K562 (cell line): ENCODE results near the gene COPS6. TPM values are rescaled to one million over a fixed set of nuclear protein-coding genes. Genes with fewer than 3 reads are reported as not detected.

Experiments
- ASH1L ChIP-seq: fragments of 450-650 bp; IDR thresholded peaks from 2 replicates; pipeline ENCODE4 v1.6.1; 2018; ENCODE audit warnings: borderline replicate concordance, mild to moderate bottlenecking, low read depth; ENCODE audit not compliant: partially characterized antibody
- CREB1 ChIP-seq, 2 experiments: sonication (generic) in 1 of 2; formaldehyde crosslinking in 1 of 2; IDR thresholded peaks; 2 replicates each; pipeline versions ENCODE4 v1.6.1 to v1.8.0; 2012 to 2022; ENCODE audit warnings: inconsistent platforms in 1 of 2, mild to moderate bottlenecking in 1 of 2, missing genetic modification reagents in 1 of 2, moderate library complexity in 1 of 2
- DNMT1 ChIP-seq: fragments of 450-650 bp; IDR thresholded peaks from 2 replicates; pipeline ENCODE4 v1.6.1; 2016; ENCODE audit warnings: antibody characterized with exemption, mild to moderate bottlenecking
- KLF16 ChIP-seq: IDR thresholded peaks from 2 replicates; pipeline ENCODE4 v1.6.1; 2016; ENCODE audit warnings: antibody characterized with exemption
- PTRF ChIP-seq: fragments of 450-650 bp; IDR thresholded peaks from 2 replicates; pipeline ENCODE4 v1.6.1; 2016; ENCODE audit warnings: mild to moderate bottlenecking, missing genetic modification characterization, missing compliant biosample characterization
- RBM22 ChIP-seq: fragments of 200-400 bp; formaldehyde crosslinking; IDR thresholded peaks from 2 replicates; pipeline ENCODE4 v1.6.1; 2018; ENCODE audit warnings: low read length, low read depth; ENCODE audit not compliant: poor library complexity, severe bottlenecking
- SAFB2 ChIP-seq: fragments of 200-400 bp; formaldehyde crosslinking; IDR thresholded peaks from 2 replicates; pipeline ENCODE4 v1.6.1; 2018; ENCODE audit warnings: borderline replicate concordance, low read length, low read depth, moderate library complexity; ENCODE audit not compliant: severe bottlenecking
- SPI1 ChIP-seq: IDR thresholded peaks from 2 replicates; pipeline ENCODE4 v1.6.1; 2011; ENCODE audit warnings: low read depth, low read length, control low read depth, borderline replicate concordance
- TCF7 ChIP-seq: sonication (generic); IDR thresholded peaks from 2 replicates; pipeline ENCODE4 v1.6.1; 2016; ENCODE audit warnings: antibody characterized with exemption, borderline replicate concordance
- XRCC4 ChIP-seq: IDR thresholded peaks from one replicate; pipeline ENCODE4 v1.6.1; 2011; ENCODE audit not compliant: insufficient read depth, insufficient read length; ENCODE audit errors: extremely low read depth
- ZNF121 ChIP-seq: sonication (generic); formaldehyde crosslinking; conservative IDR thresholded peaks from 2 replicates; pipeline ENCODE4 v1.8.0; 2022; ENCODE audit warnings: missing genetic modification reagents
- ZNF134 ChIP-seq: fragments of 250-450 bp; sonication (Bioruptor Pico); conservative IDR thresholded peaks from 2 replicates; pipeline ENCODE4 v1.4.0; 2020
- ZNF324 ChIP-seq: fragments of 250-450 bp; sonication (Bioruptor Pico); IDR thresholded peaks from 2 replicates; pipeline ENCODE4 v1.4.0; 2020; ENCODE audit warnings: mild to moderate bottlenecking
- polyA plus RNA-seq, 8 experiments: library from polyadenylated mRNA; depleted of rRNA in 4 of 8; stranded (reverse) in 5 of 8; unstranded in 3 of 8; fragments of >200 nt; fragmentation: Nextera tagmentation in 2 of 8; fragmentation: Illumina TruSeq in 1 of 8; extraction: Ambion mirVana in 2 of 8; extraction: Trizol in 1 of 8; gene quantifications; 2 replicates each; pipeline versions ENCODE4 v1.2.1 to v1.2.3, GENCODE V29; 2011 to 2014; ENCODE audit warnings: inconsistent platforms in 1 of 8, missing spikeins in 1 of 8
- total RNA-seq, 7 experiments: library from RNA; depleted of rRNA in 6 of 7; stranded (reverse); fragments of >200 nt in 6 of 7; fragmentation: Illumina TruSeq in 2 of 7; extraction: Trizol in 2 of 7; gene quantifications; 2 replicates each; pipeline versions ENCODE4 v1.2.1 to v1.2.3, GENCODE V29; 2011 to 2021; ENCODE audit warnings: low replicate concordance in 1 of 7
- TF ChIP-seq, protein P1 (sequence below), 2 experiments: fragments of 450-650 bp in 1 of 2; IDR thresholded peaks; 2 replicates each; pipeline ENCODE4 v1.6.1; 2011 to 2017; ENCODE audit warnings: low read depth in 2 of 2, antibody characterized with exemption in 1 of 2, borderline replicate concordance in 1 of 2, low read length in 1 of 2, mild to moderate bottlenecking in 1 of 2, mixed read lengths in 1 of 2; ENCODE audit not compliant: control insufficient read depth in 1 of 2
- TF ChIP-seq, protein P2 (sequence below): fragments of 250-450 bp; sonication (Bioruptor Pico); IDR thresholded peaks from 2 replicates; pipeline ENCODE4 v1.5.1; 2021; ENCODE audit warnings: mild to moderate bottlenecking
- TF ChIP-seq, protein P3 (sequence below): sonication (generic); formaldehyde crosslinking; IDR thresholded peaks from 2 replicates; pipeline ENCODE4 v1.8.0; 2023; ENCODE audit warnings: mild to moderate bottlenecking, missing genetic modification reagents
- TF ChIP-seq, protein P4 (sequence below): fragments of 450-650 bp; IDR thresholded peaks from 2 replicates; pipeline ENCODE4 v1.7.0; 2016; ENCODE audit warnings: borderline replicate concordance

COPS6 gene
- total and polyA plus RNA-seq, 9 of the 15 experiments (the other 6 are each of a cell fraction or from before 2014, with no cell fraction given), result 63.0 to 331 (median 168) TPM

DNA sequence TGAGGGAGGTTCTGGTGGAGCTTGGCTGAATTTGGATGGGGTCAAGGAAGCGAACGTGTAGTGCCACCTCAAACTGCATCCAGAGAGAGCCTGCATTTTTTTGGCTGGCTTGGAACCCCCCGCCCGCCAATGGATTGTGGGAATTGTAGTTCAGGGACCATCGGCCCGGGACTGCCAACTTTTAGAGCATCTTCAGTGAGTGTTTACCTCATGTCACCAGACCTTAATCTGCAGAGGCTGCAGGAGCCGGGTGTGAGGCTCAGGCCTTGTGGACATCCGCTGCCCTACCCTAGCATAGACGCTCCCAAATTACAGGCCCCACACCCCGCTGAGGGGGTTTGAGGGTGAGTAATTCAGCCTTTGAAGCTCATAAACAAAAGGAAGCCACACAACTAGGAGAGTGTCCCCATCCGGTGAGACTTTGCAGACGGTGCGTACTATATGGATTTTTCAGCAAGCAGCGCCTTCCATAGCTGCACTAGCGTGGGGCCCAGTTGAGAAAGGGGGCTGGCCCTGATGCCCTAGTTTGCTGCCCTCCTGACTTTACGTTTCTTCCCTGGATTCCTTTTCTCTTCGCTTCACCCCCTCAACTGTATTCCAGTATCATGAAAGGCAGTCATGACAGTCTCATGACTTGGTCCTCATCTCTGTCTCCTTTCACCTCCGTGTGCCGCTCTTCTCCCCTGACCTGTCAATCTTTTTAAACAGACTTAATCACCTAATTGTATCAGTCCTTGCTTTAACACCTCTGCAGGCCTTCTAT is 31.4 kb downstream of the COPS6 start (continued):
- TF ChIP-seq, protein P1, sequence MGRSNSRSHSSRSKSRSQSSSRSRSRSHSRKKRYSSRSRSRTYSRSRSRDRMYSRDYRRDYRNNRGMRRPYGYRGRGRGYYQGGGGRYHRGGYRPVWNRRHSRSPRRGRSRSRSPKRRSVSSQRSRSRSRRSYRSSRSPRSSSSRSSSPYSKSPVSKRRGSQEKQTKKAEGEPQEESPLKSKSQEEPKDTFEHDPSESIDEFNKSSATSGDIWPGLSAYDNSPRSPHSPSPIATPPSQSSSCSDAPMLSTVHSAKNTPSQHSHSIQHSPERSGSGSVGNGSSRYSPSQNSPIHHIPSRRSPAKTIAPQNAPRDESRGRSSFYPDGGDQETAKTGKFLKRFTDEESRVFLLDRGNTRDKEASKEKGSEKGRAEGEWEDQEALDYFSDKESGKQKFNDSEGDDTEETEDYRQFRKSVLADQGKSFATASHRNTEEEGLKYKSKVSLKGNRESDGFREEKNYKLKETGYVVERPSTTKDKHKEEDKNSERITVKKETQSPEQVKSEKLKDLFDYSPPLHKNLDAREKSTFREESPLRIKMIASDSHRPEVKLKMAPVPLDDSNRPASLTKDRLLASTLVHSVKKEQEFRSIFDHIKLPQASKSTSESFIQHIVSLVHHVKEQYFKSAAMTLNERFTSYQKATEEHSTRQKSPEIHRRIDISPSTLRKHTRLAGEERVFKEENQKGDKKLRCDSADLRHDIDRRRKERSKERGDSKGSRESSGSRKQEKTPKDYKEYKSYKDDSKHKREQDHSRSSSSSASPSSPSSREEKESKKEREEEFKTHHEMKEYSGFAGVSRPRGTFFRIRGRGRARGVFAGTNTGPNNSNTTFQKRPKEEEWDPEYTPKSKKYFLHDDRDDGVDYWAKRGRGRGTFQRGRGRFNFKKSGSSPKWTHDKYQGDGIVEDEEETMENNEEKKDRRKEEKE (IDR thresholded peaks at IDR 0.05; ENCODE audit: borderline replicate concordance in 1 of 2, control insufficient read depth in 1 of 2, low read depth in 2 of 2, low read length in 1 of 2), result no peak
- 0 out of 2 replicates have a peak, but pooled peaks have one; percentile 4 for TF ChIP-seq SPI1
- TF ChIP-seq ASH1L, result peak; percentile 34
- no peak for TF ChIP-seq ZNF134
- no peak for TF ChIP-seq SAFB2
- TF ChIP-seq XRCC4, result no peak
- no peak for TF ChIP-seq CREB1 (IDR thresholded peaks at IDR 0.05)
- no peak for TF ChIP-seq CREB1 (CRISPR knock-in tag; IDR thresholded peaks at IDR 0.05)
- TF ChIP-seq, protein P2, sequence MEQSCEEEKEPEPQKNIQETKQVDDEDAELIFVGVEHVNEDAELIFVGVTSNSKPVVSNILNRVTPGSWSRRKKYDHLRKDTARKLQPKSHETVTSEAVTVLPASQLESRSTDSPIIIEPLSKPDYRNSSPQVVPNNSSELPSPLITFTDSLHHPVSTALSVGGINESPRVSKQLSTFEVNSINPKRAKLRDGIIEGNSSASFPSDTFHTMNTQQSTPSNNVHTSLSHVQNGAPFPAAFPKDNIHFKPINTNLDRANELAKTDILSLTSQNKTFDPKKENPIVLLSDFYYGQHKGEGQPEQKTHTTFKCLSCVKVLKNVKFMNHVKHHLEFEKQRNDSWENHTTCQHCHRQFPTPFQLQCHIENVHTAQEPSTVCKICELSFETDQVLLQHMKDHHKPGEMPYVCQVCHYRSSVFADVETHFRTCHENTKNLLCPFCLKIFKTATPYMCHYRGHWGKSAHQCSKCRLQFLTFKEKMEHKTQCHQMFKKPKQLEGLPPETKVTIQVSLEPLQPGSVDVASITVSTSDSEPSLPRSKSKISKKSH, result no peak
- TF ChIP-seq, protein P3, sequence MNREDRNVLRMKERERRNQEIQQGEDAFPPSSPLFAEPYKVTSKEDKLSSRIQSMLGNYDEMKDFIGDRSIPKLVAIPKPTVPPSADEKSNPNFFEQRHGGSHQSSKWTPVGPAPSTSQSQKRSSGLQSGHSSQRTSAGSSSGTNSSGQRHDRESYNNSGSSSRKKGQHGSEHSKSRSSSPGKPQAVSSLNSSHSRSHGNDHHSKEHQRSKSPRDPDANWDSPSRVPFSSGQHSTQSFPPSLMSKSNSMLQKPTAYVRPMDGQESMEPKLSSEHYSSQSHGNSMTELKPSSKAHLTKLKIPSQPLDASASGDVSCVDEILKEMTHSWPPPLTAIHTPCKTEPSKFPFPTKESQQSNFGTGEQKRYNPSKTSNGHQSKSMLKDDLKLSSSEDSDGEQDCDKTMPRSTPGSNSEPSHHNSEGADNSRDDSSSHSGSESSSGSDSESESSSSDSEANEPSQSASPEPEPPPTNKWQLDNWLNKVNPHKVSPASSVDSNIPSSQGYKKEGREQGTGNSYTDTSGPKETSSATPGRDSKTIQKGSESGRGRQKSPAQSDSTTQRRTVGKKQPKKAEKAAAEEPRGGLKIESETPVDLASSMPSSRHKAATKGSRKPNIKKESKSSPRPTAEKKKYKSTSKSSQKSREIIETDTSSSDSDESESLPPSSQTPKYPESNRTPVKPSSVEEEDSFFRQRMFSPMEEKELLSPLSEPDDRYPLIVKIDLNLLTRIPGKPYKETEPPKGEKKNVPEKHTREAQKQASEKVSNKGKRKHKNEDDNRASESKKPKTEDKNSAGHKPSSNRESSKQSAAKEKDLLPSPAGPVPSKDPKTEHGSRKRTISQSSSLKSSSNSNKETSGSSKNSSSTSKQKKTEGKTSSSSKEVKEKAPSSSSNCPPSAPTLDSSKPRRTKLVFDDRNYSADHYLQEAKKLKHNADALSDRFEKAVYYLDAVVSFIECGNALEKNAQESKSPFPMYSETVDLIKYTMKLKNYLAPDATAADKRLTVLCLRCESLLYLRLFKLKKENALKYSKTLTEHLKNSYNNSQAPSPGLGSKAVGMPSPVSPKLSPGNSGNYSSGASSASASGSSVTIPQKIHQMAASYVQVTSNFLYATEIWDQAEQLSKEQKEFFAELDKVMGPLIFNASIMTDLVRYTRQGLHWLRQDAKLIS (CRISPR knock-in tag), result no peak
- no peak for TF ChIP-seq RBM22
- TF ChIP-seq TCF7, result no peak
- no peak for TF ChIP-seq ZNF324 (CRISPR knock-in tag)
- TF ChIP-seq, protein P4, sequence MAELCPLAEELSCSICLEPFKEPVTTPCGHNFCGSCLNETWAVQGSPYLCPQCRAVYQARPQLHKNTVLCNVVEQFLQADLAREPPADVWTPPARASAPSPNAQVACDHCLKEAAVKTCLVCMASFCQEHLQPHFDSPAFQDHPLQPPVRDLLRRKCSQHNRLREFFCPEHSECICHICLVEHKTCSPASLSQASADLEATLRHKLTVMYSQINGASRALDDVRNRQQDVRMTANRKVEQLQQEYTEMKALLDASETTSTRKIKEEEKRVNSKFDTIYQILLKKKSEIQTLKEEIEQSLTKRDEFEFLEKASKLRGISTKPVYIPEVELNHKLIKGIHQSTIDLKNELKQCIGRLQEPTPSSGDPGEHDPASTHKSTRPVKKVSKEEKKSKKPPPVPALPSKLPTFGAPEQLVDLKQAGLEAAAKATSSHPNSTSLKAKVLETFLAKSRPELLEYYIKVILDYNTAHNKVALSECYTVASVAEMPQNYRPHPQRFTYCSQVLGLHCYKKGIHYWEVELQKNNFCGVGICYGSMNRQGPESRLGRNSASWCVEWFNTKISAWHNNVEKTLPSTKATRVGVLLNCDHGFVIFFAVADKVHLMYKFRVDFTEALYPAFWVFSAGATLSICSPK, result no peak
- TF ChIP-seq DNMT1, result no peak
- TF ChIP-seq PTRF, result no peak
- TF ChIP-seq KLF16, result no peak
- no peak for TF ChIP-seq ZNF121 (CRISPR knock-in tag)
